BLaER1 treated with 17β-estradiol and CSF1 and Interleukin-3, amounts not matched to agents 10 nM and 100 nM (cell line): ENCODE results near the gene WLS.

Experiments used
- H3K27ac ChIP-seq, 11 experiments: shearing (Covaris generic); formaldehyde crosslinking; 2 replicates each; pipeline ENCODE4 v1.8.1; 2022
- H3K27me3 ChIP-seq, 11 experiments: shearing (Covaris generic); formaldehyde crosslinking; 2 replicates each; pipeline ENCODE4 v1.8.1; 2022
- H3K36me3 ChIP-seq, 11 experiments: shearing (Covaris generic); formaldehyde crosslinking; 2 replicates each; pipeline ENCODE4 v1.8.1; 2022
- H3K4me1 ChIP-seq, 10 experiments: shearing (Covaris generic); formaldehyde crosslinking; 2 replicates each; pipeline ENCODE4 v1.8.1; 2022
- H3K4me2 ChIP-seq, 11 experiments: shearing (Covaris generic); formaldehyde crosslinking; 2 replicates each; pipeline ENCODE4 v1.8.1; 2022
- H3K4me3 ChIP-seq, 10 experiments: shearing (Covaris generic); formaldehyde crosslinking; 2 replicates each; pipeline ENCODE4 v1.8.1; 2022
- H3K9ac ChIP-seq, 11 experiments: shearing (Covaris generic); formaldehyde crosslinking; 2 replicates each; pipeline ENCODE4 v1.8.1; 2022
- H3K9me3 ChIP-seq, 11 experiments: shearing (Covaris generic); formaldehyde crosslinking; replicated peaks in 1 of 11; 2 replicates each; pipeline ENCODE4 v1.8.1; 2022
- H4K20me1 ChIP-seq, 11 experiments: shearing (Covaris generic); formaldehyde crosslinking; 2 replicates each; pipeline ENCODE4 v1.8.1; 2022
- Cebpa-rat ChIP-seq, 11 experiments: shearing (Covaris generic); IDR thresholded peaks; 2 replicates each; pipeline ENCODE4 v1.8.1; 2022

WLS gene

GRCh38 chr1:68142461-68142860 lies 89.9 kb downstream of the WLS start:
- TF ChIP-seq Cebpa-rat (IDR thresholded peaks at IDR 0.05): no peak
- H3K36me3 ChIP-seq: no peaks in the 10 kb centered on the region
- H3K27ac ChIP-seq: no peak overlapping the region
- no peaks in the 10 kb centered on the region for H3K4me1 ChIP-seq
- H3K9me3 ChIP-seq: no peaks in the 10 kb centered on the region
- no peaks in the 10 kb centered on the region for H3K27me3 ChIP-seq
- no peaks in the 10 kb centered on the region for H4K20me1 ChIP-seq
- no peak overlapping the region for H3K4me3 ChIP-seq
- H3K9ac ChIP-seq: no peak overlapping the region
- H3K4me2 ChIP-seq: no peak overlapping the region

GRCh38 chr1:68142036-68142435 lies 90.3 kb downstream of the WLS start:
- no peak for TF ChIP-seq Cebpa-rat (IDR thresholded peaks at IDR 0.05)
- Histone ChIP-seq H3K27ac (no peak overlapping the region), H4K20me1 (no peaks in the 10 kb centered on the region), H3K4me3 (no peak overlapping the region), H3K36me3 (no peaks in the 10 kb centered on the region), H3K4me2 (no peak overlapping the region), H3K27me3 (no peaks in the 10 kb centered on the region), H3K4me1 (no peaks in the 10 kb centered on the region), H3K9ac (no peak overlapping the region), H3K9me3 (no peaks in the 10 kb centered on the region)

- no peaks in the 10 kb centered on the region for H3K4me1 ChIP-seq
- TF ChIP-seq Cebpa-rat (IDR thresholded peaks at IDR 0.05): no peak
- no peak overlapping the region for H3K4me2 ChIP-seq
- H3K4me3 ChIP-seq: no peak overlapping the region
- H3K9me3 ChIP-seq: no peaks in the 10 kb centered on the region
- H3K9ac ChIP-seq: no peak overlapping the region
- no peak overlapping the region for H3K27ac ChIP-seq
- H3K27me3 ChIP-seq: no peaks in the 10 kb centered on the region
- no peaks in the 10 kb centered on the region for H4K20me1 ChIP-seq
- H3K36me3 ChIP-seq: no peaks in the 10 kb centered on the region
Measured at GRCh38 chr1:68141071-68142021, 91.0 kb downstream of the WLS start.

GRCh38 chr1:68140536-68140935 lies 91.8 kb downstream of the WLS start:
- H3K9ac ChIP-seq: no peak overlapping the region
- H3K4me2 ChIP-seq: no peak overlapping the region
- no peaks in the 10 kb centered on the region for H4K20me1 ChIP-seq
- no peaks in the 10 kb centered on the region for H3K36me3 ChIP-seq
- H3K27ac ChIP-seq: no peak overlapping the region
- no peaks in the 10 kb centered on the region for H3K9me3 ChIP-seq
- no peak overlapping the region for H3K4me3 ChIP-seq
- no peak for TF ChIP-seq Cebpa-rat (IDR thresholded peaks at IDR 0.05)
- no peaks in the 10 kb centered on the region for H3K27me3 ChIP-seq
- no peaks in the 10 kb centered on the region for H3K4me1 ChIP-seq

GRCh38 chr1:68136187-68136586 lies 96.1 kb downstream of the WLS start:
- H3K36me3 ChIP-seq: no peaks in the 10 kb centered on the region
- H3K9me3 ChIP-seq: no peaks in the 10 kb centered on the region
- no peak overlapping the region for H3K9ac ChIP-seq
- H4K20me1 ChIP-seq: no peaks in the 10 kb centered on the region
- H3K27ac ChIP-seq: no peak overlapping the region
- no peak overlapping the region for H3K4me2 ChIP-seq
- peaks cover 0 to 19% (median 15%) of the 10 kb centered on the region in 10 experiments; a peak in 15 of 20 replicates for H3K4me1 ChIP-seq
- H3K27me3 ChIP-seq: no peaks in the 10 kb centered on the region
- no peak for TF ChIP-seq Cebpa-rat (IDR thresholded peaks at IDR 0.05)
- H3K4me3 ChIP-seq: no peak overlapping the region

- H3K4me2 ChIP-seq: peak overlapping the region in 8 of 11 experiments; percentile 10 to 61 (median 46); a peak in 15 of 22 replicates
- no peaks in the 10 kb centered on the region for H3K27me3 ChIP-seq
- no peaks in the 10 kb centered on the region for H3K9me3 ChIP-seq
Measured at GRCh38 chr1:68132426-68133130, 99.7 kb downstream of the WLS start.

GRCh38 chr1:68131261-68131660 lies 101.1 kb downstream of the WLS start:
- H3K27ac ChIP-seq: no peak overlapping the region
- H3K9me3 ChIP-seq: no peaks in the 10 kb centered on the region
- peaks cover 0 to 19% (median 15%) of the 10 kb centered on the region in 10 experiments; a peak in 15 of 20 replicates for H3K4me1 ChIP-seq
- no peak overlapping the region for H3K4me3 ChIP-seq
- no peak overlapping the region for H3K4me2 ChIP-seq
- no peak overlapping the region for H3K9ac ChIP-seq
- no peak for TF ChIP-seq Cebpa-rat (IDR thresholded peaks at IDR 0.05)
- no peaks in the 10 kb centered on the region for H3K36me3 ChIP-seq
- H3K27me3 ChIP-seq: no peaks in the 10 kb centered on the region
- no peaks in the 10 kb centered on the region for H4K20me1 ChIP-seq

More at GRCh38 chr1:68132426-68133130, 99.7 kb downstream of the WLS start:
- H4K20me1 ChIP-seq: no peaks in the 10 kb centered on the region
- no peak overlapping the region for H3K4me3 ChIP-seq
- no peak overlapping the region for H3K9ac ChIP-seq
- H3K27ac ChIP-seq: no peak overlapping the region
- no peak for TF ChIP-seq Cebpa-rat (IDR thresholded peaks at IDR 0.05)
- H3K36me3 ChIP-seq: no peaks in the 10 kb centered on the region
- H3K4me1 ChIP-seq: peaks cover 0 to 19% (median 15%) of the 10 kb centered on the region in 10 experiments; a peak in 15 of 20 replicates

GRCh38 chr1:68129536-68130250 lies 102.6 kb downstream of the WLS start:
- Histone ChIP-seq H4K20me1 (no peaks in the 10 kb centered on the region), H3K36me3 (no peaks in the 10 kb centered on the region), H3K9ac (no peak overlapping the region), H3K27ac (no peak overlapping the region), H3K27me3 (no peaks in the 10 kb centered on the region), H3K9me3 (no peaks in the 10 kb centered on the region), H3K4me2 (no peak overlapping the region), H3K4me3 (no peak overlapping the region), H3K4me1 (peaks cover 0 to 19% (median 15%) of the 10 kb centered on the region in 10 experiments; a peak in 15 of 20 replicates)
- no peak for TF ChIP-seq Cebpa-rat (IDR thresholded peaks at IDR 0.05)

GRCh38 chr1:68128820-68129219 lies 103.5 kb downstream of the WLS start:
- Histone ChIP-seq H3K4me3 (no peak overlapping the region), H3K4me1 (peaks cover 0 to 19% (median 15%) of the 10 kb centered on the region in 10 experiments; a peak in 15 of 20 replicates), H3K9ac (no peak overlapping the region), H4K20me1 (no peaks in the 10 kb centered on the region), H3K4me2 (no peak overlapping the region), H3K27ac (no peak overlapping the region), H3K9me3 (no peaks in the 10 kb centered on the region), H3K27me3 (no peaks in the 10 kb centered on the region), H3K36me3 (no peaks in the 10 kb centered on the region)
- no peak for TF ChIP-seq Cebpa-rat (IDR thresholded peaks at IDR 0.05)
